ENCODE results near the gene ADGRD1.

The ADGRD1 gene

GRCh38 chr12:130958557-130959140 lies 4.9 kb downstream of the ADGRD1 start:
- TF ChIP-seq RAD21 (IDR thresholded peaks at IDR 0.05; ENCODE audit: low read depth) = no peak
- no peak for TF ChIP-seq CREB1 (IDR thresholded peaks at IDR 0.05; ENCODE audit: low read depth)
- no peak for TF ChIP-seq ZBTB7A (IDR thresholded peaks at IDR 0.05; ENCODE audit: low read depth)
- TF ChIP-seq USF1 (IDR thresholded peaks at IDR 0.05) = no peak
- no peak for TF ChIP-seq NFIC (IDR thresholded peaks at IDR 0.05)
- no peak for TF ChIP-seq TAF1 (IDR thresholded peaks at IDR 0.05; ENCODE audit: low read depth)
- no peak for TF ChIP-seq FOXM1 (IDR thresholded peaks at IDR 0.05; ENCODE audit: borderline replicate concordance, low read depth)
- TF ChIP-seq YY1 (IDR thresholded peaks at IDR 0.05; ENCODE audit: low read depth) = no peak
- no peak for TF ChIP-seq MAX (IDR thresholded peaks at IDR 0.05)
- TF ChIP-seq TEAD4 (IDR thresholded peaks at IDR 0.05) = no peak

- TF ChIP-seq EGR1 (IDR thresholded peaks at IDR 0.05) (no peak), CEBPB (IDR thresholded peaks at IDR 0.05) (no peak), TAF1 (IDR thresholded peaks at IDR 0.05; ENCODE audit: low read depth) (no peak), YY1 (IDR thresholded peaks at IDR 0.05; ENCODE audit: low read depth) (no peak), TCF12 (IDR thresholded peaks at IDR 0.05; ENCODE audit: low read depth) (no peak), FOXM1 (IDR thresholded peaks at IDR 0.05; ENCODE audit: borderline replicate concordance, low read depth) (no peak), TEAD4 (IDR thresholded peaks at IDR 0.05) (no peak), USF1 (IDR thresholded peaks at IDR 0.05) (no peak), RAD21 (IDR thresholded peaks at IDR 0.05; ENCODE audit: low read depth) (no peak), NFIC (IDR thresholded peaks at IDR 0.05) (no peak), ZBTB7A (IDR thresholded peaks at IDR 0.05; ENCODE audit: low read depth) (no peak), EP300 (IDR thresholded peaks at IDR 0.05; ENCODE audit: borderline replicate concordance) (no peak)
- TF ChIP-seq, protein P1, sequence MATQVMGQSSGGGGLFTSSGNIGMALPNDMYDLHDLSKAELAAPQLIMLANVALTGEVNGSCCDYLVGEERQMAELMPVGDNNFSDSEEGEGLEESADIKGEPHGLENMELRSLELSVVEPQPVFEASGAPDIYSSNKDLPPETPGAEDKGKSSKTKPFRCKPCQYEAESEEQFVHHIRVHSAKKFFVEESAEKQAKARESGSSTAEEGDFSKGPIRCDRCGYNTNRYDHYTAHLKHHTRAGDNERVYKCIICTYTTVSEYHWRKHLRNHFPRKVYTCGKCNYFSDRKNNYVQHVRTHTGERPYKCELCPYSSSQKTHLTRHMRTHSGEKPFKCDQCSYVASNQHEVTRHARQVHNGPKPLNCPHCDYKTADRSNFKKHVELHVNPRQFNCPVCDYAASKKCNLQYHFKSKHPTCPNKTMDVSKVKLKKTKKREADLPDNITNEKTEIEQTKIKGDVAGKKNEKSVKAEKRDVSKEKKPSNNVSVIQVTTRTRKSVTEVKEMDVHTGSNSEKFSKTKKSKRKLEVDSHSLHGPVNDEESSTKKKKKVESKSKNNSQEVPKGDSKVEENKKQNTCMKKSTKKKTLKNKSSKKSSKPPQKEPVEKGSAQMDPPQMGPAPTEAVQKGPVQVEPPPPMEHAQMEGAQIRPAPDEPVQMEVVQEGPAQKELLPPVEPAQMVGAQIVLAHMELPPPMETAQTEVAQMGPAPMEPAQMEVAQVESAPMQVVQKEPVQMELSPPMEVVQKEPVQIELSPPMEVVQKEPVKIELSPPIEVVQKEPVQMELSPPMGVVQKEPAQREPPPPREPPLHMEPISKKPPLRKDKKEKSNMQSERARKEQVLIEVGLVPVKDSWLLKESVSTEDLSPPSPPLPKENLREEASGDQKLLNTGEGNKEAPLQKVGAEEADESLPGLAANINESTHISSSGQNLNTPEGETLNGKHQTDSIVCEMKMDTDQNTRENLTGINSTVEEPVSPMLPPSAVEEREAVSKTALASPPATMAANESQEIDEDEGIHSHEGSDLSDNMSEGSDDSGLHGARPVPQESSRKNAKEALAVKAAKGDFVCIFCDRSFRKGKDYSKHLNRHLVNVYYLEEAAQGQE (IDR thresholded peaks at IDR 0.05; ENCODE audit: low read depth) = no peak
Measured at GRCh38 chr12:130959632-130960031, 5.9 kb downstream of the ADGRD1 start.

GRCh38 chr12:130960058-130960457 lies 6.4 kb downstream of the ADGRD1 start:
- TF ChIP-seq, protein P1 (IDR thresholded peaks at IDR 0.05; ENCODE audit: low read depth) = no peak
- TF ChIP-seq YY1 (IDR thresholded peaks at IDR 0.05; ENCODE audit: low read depth) = no peak
- TF ChIP-seq USF1 (IDR thresholded peaks at IDR 0.05) = no peak
- TF ChIP-seq TAF1 (IDR thresholded peaks at IDR 0.05; ENCODE audit: low read depth) = no peak
- no peak for TF ChIP-seq FOXM1 (IDR thresholded peaks at IDR 0.05; ENCODE audit: borderline replicate concordance, low read depth)

- TF ChIP-seq USF1 (IDR thresholded peaks at IDR 0.05) = no peak
- TF ChIP-seq, protein P1 (IDR thresholded peaks at IDR 0.05; ENCODE audit: low read depth) = no peak
- TF ChIP-seq RAD21 (IDR thresholded peaks at IDR 0.05; ENCODE audit: low read depth) = no peak
- no peak for TF ChIP-seq NFIC (IDR thresholded peaks at IDR 0.05)
Measured at GRCh38 chr12:130960787-130961186, 7.1 kb downstream of the ADGRD1 start.
